HG03095 (cell line): ENCODE data around the gene P2RY14.

Experiments
- ATAC-seq: cut with Tn5 transposase; IDR thresholded peaks from one replicate; pipeline ENCODE4 v1.9.1; 2021; ENCODE audit warnings: moderate library complexity; ENCODE audit not compliant: unreplicated experiment

The P2RY14 gene

DNA sequence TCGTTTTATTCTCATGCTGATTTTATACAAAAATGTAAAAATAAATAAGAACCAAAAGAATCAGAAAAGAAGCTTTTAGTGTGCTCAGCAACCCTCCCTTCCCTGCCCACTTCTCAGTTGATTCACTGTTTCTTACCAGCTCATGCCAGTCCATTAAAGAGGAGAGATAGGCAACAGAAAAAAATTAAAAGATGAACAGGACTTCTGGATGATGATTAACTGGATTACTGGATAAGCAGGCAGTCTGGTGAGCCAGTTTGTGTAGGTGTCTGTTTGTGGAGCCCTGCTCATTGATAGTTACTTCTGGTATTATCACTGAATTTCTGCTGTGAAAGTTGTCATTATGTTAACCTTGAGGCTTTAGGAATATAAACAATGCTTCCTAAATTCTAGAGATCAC is 60.2 kb downstream of the P2RY14 start:
- ATAC-seq, result no peak

DNA sequence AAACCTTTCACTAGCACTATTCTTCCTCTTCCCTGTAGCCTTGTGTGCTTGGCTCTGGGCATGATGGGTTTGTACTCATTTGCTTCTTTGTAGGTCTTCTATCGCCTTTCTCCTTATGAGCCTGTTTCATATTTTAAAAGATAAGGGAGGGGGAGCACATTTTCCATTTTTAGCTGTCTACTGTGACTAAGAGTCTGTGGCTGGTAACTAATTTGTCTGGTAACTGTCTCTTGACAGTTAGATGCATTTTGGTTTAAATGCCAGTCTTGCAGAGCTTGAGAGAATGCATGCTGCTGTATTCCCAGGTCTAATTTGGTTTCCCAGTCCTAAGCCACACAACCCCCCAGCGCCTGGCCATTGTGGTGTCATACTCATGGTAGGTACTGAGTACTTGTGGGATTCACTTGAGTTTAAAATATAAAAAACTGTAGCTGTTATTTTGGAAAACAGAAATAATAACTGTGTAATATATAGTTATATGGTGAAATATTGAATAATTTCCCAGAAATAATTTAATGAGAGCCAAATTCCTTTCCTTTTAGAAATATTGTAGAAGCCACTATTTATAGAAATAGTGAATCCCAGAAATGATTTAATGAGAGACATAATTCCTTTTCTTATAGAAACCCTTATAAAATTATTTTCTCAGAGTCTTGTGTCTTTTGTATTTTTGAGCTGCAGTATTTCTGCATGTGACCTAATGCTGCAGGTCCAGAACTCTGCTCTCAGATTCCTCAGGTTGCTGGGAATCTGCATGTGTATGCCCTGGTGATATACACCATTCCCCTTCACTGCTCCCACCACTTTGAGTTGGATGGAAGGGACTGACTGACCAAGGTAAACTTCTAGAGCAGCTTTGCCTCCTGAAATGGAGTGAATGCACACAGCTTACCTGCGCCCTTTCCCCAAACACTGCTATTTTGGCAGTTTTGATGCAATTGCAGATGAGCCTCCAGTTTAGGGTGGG is 61.4 kb downstream of the P2RY14 start:
- ATAC-seq, result no peak

DNA sequence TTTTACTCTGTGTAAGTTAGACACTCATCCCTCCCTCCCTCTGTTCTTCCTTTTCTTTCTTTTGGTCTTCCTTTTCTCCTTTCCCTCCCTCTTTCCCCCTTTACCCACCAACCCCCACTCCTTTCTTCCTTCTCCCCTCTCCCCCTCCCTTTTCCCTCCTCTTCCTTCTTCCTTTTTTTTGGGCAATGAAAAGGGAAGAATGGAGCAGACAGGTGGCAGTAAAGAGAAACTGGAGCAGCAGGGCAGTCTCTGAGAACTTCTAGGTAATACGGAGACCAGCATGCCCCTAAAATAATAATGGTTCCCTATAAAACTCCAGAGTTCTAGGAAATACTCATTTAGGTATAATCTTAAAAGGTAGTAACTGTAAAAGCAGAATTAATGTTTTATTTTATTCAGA is 63.9 kb downstream of the P2RY14 start:
- ATAC-seq, result no peak

DNA sequence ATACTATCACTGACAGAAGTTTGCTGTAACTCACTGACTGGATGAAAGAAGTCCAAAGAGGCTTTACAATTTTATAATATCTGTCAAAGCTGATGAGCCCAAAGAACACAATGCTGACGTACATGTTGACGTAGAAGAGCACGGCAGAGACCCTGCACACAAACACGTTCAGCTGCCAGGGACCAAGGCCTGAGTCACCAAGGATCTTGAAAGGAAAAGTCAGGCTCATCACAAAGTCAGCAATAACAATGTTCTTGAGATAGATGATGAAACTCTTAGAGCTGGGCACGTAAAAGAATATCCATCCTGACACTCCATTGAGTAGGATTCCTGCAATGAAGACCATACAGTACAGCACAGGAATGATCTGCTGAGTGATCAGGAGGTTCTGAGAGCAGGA is 64.5 kb downstream of the P2RY14 start:
- no peak for ATAC-seq

DNA sequence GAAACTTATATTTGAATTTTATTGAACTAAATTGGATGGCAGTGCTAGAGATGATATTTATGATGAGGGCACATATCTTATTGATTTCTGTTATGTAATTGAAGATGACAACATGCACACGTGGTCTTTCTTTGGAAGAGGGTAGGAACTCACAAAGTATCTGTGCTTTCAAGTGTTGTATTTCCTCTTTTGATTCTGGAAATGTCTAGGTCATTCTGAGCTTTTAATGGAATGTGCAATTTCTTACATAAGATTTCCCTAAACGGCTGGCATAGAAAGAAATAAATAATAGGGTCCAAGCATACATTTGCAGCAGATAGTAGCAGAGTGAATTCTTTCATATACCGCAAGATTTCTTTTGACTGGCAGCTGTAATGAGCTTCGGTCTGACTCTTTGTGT is 65.2 kb downstream of the P2RY14 start:
- ATAC-seq, result no peak

DNA sequence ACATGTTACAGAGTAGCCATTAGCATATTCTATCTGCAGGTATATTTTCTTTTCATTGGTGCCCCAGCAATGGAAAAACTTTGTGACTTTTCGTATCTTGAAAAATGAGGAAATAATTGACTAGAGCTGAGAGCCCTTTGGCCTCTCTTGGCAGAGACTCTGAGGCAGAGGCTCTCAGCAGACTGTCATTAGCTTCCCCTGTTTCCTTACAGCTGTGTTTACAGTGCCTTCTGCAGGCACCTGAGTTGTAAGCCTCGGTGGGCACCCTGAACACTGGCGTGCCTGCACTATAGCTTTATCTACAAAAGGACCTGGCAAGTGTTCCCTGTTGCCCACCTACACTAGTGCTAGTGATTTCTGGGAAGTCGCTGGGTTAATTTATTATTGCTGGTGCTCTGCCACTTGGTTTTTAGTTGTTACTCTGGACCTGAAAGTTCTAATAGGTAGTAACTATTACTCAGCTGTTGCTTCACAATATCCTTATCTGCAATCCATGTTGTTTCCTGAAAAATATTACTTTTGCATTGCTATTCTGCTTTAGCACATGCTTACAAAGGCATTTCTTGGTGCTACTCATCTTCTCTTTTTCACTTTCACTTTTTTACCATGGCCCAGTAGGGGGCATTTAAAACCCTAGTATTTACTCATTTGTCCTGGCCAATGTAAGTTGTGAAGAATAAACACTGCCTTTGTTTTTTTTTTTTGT is 67.5 kb downstream of the P2RY14 start:
- ATAC-seq, result no peak

DNA sequence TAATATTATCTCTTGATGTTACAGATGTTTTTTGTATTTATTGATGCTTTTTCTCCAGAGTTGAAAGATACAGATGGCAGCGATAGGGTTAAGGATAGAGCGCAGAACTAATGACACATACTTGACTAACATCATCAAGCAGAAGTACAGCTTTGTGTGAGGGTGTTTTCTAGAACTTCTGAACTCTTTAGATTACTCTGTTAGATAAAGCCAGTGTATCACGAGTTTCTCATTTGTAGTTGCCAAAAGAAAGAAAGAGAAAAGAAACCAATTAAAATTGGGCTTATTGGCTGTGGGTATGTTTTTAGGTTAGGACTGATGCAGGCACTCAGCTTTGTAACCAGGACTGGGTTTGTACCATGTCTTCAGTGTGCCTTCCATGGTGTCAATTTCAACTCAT is 68.7 kb downstream of the P2RY14 start:
- ATAC-seq, result no peak

DNA sequence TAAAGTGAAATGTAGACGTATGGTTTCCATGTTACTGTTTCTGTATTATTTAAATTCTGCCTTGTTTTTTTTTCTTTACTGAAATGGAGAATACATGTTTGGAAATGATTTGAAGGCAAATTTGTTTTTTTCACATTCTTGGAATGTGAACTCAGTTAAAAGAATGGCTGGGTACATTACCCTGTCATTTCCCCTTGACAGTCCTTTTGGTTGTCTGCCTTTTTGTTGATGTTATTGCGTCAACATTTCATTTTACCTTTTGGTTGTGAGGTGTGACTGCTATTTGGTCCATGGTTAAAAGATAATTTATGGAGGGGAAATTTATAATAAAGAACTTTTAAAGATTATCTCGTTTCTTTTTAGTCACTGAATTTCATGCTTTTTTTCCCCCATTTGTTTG is 72.1 kb downstream of the P2RY14 start:
- no peak for ATAC-seq

DNA sequence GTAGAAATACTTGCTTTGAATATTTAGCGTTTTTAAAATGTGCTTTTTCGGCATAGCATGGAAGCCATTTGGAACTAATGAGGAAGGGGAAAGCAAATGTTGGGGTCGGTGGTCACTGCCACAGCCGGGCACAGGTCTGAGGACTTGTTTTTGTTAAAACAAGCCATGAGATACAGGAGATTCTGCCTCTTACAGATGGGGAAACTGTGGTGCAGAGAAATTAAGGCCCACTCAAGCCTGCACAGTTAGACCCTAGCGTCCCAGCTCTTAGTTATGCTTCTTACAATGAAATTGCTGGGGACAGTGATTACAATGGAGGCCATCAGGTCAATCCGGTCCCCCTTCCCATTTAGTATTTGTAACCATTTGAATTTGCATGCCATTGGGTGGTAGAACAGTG is 72.9 kb downstream of the P2RY14 start:
- ATAC-seq, result no peak

DNA sequence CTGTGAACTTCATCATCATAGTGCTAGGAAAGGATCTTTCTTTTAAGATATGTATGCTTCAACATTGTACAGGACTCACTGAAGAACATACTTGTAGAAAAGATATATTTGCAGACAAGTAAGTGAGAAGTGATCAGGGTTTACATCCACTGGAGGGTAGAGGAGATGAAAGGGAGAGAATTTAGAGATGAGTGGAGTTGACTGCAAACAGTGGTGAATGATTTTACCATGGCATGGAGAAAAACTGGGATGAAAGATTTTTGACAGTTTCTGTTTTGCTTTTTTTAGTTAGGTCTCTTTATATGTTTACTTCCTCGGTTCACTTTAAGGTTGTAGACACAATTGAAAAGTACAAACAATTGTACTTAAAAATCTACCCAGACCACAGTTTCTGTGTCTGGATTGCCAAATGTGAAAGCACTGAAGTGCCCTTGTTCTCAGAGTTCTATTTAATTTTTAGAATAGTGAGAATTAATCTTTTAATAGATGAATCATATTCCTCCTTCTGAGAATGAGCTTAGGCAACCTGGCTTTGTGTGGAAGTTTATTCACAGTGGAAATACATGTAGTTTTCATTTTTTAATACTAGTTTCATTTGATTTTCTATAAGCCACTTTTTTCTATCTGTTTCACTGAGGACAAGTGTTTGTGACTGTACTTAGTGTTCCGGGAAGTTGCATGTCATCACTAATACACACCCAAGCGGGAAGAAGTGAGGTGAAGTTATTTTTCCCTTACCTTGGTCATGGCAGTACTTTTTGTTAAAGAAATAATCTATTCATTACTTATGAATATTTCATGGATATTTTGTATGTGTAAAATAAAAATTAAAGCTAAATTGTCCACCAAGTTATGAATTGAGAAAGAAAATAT is 73.6 kb downstream of the P2RY14 start:
- no peak for ATAC-seq

DNA sequence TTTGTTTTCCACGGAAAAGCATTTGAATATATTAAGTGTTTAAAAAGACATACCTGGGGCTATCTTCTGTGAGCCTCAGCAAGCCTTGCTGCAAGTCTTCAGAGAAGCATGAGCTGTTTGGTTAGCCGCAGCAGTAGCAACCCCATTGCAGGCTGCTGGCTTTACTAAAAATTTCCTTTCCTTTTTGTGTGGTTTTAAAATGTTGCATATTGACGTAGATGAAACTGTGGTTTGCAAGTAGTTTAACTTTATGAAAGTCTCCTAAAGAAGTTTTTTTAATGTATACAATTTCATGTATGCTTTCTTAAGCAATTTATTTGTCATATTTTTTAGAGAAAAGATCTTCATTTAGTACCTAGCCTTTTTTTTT is 75.3 kb downstream of the P2RY14 start, which contains the start of gene GPR171:
TSS of gene GPR171 (minus strand) at position 166 of the 370 bp plus-strand sequence. CDS start 3,830 bp downstream, outside the sequence.
- ATAC-seq, result peak; percentile 88

DNA sequence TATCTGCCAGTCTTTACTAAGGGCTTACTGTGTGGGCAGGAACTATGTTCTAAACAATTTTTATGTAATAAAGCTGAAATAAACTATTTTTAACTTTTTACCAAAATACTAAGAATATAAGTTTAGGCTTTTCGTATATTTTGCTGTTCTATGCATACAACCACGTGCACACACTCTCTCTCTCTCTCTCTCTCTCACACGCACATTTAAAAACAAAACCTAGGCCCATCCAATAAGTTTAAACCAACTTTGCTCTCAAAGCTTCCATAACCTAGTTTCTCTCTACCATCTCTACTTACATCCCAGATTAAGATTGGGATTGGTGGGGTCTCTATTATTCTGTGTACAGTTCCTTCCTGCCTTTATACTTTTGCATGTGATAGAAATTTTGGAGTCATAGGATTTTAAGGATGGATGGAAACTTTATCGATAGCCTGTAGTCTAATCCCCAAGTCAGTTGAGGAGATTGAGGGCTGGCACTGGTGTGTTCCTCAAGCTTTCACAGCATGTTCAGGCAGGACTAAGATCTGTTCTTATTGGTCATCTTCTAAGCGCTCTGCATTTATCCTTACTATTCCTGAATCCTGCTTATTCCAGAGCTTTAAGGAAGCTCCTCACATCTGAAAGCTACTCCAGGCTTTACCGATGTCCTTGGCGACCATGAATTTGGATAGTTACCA is 77.2 kb downstream of the P2RY14 start:
- ATAC-seq, result no peak

DNA sequence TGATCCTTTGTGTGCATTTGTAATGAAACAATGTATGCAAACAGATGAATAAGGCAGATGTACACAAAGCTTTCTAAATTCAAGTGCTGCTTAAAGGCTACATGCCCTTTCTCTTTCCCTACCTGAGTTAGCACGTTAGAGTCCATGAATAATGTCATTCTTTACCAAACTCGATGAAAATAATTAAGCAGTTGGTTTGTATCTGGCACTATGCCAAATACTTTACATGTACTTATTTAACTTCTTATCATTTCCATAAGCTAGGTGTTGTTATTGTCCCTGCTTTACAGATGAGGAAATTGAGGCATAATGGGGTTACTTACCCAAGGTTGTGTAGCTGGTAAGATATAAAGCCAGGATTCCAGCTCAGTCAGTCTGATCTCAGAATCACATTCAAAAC is 77.8 kb downstream of the P2RY14 start:
- ATAC-seq, result no peak

DNA sequence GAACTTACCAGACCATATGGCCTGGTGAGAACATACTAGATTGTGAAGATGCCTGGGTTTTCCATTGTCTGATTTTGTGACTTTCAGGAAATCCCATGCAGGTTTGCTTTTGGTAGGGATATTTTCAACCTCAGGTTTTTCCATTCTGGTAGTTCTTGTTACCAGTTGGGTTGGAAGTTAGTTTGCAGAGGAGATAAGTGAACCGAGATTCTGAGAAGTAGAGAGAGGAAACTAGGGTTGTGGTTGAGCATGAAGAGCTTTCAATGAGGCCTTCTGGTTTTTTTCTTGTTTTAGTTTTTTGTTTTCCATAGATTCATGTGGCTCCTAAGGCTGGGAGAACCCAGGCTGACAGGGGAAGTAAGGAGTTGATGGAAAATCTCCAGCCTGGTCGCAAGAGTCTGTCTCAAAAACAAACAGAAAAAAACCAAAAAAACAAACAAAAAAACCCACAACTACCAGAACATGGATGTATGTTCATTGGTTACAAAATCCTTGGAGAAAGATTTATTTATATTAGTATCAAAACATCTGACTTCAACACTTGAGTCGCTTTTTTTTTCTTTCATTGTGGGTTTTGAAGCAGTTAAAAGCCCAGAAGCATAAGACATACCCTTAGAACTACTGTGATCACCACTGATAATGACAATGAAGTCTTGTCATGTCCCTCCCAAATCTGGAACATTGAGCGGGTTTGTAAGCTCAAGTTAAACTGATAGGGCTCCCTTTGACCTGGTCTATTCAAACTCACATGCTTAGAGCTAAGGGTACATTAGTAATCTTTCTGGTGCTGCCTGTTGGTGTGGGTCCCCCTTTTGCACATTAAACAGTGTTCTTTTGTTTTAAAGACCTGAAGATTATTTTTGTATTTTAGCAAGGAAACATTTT is 78.5 kb downstream of the P2RY14 start:
- no peak for ATAC-seq

DNA sequence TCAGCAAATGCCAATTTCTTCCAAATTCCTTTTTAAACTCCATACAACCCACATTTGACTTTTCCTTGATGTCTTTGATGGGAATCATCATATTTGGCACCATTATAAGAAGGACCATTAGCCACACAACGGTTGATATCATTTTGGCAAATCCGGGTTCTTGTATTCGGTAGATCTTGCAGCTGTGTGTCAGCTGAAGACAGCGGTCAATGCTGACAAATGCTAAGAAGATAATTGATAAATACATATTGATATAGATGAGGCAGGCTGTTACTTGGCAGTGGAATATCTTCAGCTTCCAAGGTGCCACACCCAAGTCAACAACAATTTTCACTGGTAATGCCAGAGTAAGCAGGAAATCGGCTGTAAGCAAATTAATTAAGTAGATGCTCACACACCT is 79.5 kb downstream of the P2RY14 start:
- ATAC-seq, result no peak

DNA sequence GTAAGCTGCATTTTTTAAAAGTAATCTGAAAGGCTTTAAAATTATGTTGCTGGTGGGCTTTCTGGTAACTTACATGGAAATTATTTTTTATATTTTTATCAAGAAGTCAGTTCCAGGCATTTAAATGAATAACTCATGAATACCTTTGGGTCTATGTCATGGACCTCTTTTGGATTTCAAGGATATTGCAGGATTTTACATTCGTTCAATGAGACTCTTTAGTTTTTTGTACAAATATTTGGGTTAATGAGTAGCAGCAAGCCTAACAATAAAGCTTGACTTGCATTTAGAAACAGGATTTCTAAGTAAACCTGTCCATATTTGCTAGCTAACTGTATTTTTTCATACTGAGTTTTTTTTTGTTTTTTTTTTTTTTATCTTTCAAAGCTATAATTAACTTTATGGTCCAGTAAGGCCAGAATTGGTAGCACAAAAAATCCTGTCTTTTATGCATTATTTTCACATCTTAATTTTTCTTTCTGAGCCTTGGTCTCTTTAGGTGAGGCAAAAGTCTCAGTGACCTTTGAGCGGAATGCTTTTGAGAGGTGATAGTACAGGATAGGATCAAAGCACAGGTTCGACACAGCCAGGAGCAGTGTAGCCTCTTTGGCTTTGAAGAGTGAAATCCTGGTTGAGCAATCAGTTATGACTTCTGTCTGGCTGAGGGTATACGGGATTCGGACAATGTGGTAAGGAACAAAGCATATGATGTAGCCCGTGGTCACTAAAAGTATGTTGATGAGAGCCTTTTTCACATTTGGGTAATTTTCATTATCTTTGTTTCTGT is 80.2 kb downstream of the P2RY14 start:
- no peak for ATAC-seq

DNA sequence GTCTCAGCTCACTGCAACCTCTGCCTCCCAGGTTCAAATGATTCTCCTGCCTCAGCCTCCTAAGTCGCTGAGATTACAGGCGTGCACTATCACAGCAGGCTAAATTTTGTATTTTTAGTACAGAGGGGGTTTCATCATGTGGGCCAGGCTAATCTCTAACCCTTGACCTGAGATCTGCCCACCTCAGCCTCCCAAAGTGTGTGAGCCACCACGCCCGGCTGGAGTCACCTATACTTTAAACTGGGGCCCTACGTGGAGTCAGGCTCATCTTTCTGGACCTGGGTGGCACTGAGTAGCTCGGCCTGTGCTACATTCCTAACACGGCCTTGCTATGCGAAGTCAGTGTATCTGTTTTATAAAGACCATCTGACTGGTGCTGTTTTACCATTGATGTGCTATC is 81.1 kb downstream of the P2RY14 start:
- no peak for ATAC-seq

DNA sequence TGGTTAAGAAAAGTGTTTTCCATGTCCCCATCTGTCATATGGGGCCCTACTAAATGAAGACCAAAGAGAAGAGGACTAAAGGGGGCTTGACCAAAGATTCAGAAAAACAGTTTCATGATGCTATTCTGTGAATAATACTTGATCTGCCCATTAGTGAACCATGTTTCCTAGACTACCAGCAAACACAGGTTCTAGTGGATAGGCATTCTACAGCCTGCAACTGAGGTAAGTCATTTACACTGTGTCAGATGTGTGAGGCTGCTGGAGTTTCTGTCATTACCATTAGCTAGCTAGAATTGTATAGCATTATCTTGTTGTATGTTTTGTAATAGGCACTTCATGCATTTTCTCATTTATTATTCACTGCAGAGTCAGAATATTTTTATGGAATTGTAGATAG is 81.9 kb downstream of the P2RY14 start:
- no peak for ATAC-seq

DNA sequence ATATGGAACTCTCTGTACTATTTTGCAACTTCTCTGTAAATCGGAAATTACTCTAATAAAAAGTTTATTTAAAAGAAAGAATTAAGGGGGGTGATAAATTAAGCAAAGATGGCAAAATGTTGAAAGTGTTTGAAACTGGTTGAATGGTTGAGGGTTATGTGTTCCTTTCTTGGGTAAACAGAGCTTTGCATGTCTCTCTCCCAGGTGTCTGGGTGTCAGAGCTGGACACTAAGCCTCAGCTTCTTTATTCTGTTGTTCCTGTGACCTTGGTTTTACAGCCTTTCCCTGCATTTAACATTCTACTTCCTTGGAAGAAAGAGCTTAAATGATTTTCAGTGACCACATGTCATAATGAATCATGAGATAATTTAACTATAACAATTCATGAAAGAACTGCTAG is 82.5 kb downstream of the P2RY14 start:
- no peak for ATAC-seq
